Activated CD8-positive, alpha-beta memory T cell treated with anti-CD3 and anti-CD28 coated beads for 1 hour (primary cell): Measurements from ENCODE around the gene IQCE.
"Not testable (repeated sequence)": the region's sequence is repeated elsewhere in the genome, so short reads cannot be mapped to it uniquely, and the experiment has no call there.

Experiments
- DNase-seq, 2 donors: peaks; one replicate each; pipeline ENCODE4 v3.0.0-alpha.2; 2020; ENCODE audit warnings: low read depth in 1 of 2; ENCODE audit errors: extremely low read depth in 1 of 2

The IQCE gene

DNA sequence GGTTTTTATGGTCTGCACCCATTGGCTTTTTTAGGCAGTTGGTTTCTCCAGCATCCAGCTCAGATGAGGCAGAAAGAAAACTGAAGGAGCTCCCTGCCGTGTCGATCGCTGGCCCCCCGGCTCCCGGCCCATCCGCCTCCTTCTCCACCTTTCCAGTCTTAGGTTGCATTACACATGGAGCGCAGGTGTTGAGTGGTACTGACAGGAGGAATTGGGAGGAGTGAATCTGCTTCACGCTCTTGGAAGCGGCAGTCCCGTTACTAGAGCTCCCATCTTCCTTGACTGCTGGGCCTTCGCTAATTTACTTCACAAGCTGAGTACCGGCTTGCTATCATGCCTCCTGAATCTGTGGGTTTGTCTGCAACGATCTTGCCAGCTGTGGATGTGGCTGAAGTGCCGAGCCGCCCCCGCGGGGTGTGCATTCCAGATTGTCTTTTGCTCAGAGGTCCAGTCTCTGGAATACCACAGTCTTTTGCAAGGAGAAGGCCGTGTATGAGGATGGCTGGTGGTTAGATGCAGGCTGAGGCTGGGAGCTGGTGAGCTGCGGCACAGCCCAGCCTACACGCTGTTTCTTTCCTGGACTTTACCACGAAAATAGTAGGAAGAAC, 17.1 kb downstream of the IQCE start:
- no peak for DNase-seq

DNA sequence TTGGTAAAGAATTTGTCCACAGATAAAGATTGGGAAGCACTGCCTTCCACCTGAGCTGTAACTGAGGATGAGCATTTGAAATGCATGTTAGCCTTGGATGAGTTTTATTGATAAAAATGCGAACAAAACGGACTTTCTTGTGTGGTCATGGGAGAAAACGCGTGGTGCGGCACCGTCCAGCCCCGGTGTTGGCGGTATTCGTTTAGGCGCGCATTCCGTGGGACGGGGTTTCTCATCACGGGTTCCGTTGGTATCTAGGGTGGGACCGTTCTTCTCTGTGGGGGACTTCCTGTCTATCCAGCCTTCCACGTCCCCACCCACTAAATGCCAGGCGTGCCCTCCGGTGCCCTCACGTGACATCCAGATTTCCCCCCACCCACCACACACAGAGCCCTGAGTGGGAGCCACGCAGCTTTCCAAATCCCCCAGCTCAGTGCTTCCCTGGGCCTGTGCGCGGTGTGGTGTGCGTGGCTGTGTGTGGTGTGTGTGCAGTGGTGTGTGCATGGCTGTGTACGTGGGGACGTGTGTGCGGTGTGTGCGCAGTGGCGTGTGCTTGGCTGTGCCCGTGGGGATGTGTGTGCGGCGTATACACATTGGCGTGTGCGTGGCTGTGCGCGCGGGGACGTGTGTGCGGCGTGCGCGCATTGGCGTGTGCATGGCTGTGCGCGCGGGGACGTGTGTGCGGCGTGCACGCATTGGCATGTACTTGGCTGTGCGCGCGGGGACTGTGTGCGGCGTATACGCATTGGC, 18.1 kb downstream of the IQCE start:
- no peak for DNase-seq

DNA sequence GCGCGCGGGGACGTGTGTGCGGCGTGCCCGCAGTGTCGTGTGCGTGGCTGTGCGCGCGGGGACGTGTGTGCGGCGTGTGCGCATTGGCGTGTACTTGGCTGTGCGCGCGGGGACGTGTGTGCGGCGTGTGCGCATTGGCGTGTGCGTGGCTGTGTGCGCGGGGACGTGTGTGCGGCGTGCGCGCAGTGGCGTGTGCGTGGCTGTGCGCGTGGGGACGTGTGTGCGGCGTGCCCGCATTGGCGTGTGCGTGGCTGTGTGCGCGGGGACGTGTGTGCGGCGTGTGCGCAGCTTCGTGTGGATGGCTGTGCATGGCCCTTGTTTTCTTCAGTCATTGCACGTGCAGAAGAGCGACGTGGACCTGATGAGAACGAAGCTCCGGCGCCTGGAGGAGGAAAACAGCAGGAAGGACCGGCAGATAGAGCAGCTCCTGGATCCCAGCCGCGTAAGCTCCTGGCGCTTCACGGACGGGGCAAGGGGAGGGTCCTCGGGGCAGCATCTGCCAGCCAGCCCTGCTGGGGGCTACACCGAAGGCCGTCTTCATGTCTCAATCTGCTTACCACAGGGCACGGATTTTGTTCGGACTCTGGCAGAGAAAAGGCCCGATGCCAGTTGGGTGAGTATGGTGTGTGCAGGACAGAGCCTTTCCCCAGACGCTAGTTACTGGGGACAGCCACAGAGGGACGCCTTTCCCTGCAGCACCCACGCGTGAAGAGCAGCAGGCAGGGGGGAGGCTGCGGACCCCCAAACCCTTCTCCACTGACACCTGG, 19.3 kb downstream of the IQCE start:
- DNase-seq: no peak

DNA sequence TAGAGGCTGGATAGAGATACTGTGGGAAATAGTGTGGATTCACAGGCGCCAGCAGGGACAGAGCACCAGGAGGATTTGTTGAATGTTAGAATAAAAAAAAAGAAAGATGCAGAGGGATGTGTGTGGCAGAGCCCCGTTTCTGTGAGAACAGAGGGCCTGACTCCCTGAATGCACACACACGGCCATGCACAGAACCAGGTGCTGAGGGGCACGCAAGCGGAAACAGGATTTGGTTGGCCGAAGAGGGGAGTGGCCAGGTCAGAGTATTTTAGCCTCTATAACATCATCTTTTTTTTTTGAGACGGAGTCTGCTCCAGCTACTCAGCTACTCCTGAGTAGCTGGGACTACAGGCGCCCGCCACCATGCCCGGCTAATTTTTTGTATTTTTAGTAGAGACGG, 21.9 kb downstream of the IQCE start:
- no peak for DNase-seq

DNA sequence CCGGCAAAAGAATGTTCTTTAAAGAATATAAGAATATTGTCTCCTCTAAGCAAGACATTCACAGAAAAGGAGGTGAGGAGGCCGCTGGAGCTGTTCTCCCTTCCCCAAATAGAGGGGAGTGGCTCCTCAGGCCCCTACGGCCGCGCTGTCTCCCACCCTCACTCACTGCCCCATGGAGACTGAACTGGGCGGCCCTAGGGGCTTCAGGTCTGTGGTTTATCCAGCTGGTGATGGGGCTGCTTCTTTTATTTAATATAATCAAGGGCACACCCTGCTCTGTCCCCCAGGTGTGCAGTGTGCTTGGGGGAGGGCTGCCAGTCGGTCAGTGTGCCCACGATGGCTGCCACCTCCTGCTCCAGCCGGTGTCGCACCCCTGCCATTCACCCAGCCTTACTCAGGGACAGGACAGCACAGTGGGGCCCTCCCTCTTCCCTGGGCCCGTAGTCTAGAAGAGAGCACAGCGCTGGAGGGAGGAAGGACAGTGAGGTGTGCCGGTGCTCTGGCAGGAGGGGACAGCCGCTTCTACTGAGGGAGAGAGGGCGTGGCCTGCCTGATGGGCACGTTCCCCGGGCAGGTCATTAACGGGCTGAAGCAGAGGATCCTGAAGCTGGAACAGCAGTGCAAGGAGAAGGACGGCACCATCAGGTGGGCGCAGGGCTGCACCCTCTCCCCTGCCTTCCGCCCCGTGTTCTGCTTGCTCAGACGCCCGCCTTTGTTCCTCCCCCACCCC, 23.4 kb downstream of the IQCE start:
- no peak for DNase-seq

DNA sequence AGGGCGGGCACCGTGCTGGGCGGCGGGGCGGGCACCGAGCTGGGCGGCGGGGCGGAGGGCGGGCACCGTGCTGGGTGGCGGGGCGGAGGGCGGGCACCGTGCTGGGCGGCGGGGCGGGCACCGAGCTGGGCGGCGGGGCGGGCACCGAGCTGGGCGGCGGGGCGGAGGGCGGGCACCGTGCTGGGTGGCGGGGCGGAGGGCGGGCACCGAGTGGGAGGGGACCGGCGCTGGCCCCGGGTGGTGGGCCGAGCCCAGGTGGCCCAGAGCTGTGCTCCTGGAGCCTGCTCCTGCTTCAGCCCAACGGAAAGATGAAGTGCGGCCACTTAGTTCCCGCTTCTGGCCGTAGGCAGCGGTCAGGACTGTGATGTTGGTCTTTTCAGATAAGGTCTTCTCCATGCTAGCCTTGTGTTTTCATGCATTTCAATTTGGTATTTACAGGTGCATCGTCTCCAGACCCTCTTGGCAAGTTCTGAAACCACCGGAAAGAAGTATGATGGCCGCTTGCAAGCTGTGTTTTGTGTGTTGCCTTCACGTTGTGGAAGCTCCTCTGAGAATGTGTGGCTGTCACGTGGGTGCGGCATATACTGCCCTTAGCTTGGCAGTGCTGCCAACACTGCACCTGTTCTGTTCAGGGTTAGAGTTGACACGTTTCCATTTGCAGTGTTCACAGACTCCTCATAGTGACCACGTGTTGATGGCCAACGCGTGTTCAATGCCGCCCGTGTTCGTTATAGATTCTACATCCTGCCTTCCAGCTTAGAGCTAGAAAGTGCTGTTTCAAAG, 25.2 kb downstream of the IQCE start:
- DNase-seq: no peak

DNA sequence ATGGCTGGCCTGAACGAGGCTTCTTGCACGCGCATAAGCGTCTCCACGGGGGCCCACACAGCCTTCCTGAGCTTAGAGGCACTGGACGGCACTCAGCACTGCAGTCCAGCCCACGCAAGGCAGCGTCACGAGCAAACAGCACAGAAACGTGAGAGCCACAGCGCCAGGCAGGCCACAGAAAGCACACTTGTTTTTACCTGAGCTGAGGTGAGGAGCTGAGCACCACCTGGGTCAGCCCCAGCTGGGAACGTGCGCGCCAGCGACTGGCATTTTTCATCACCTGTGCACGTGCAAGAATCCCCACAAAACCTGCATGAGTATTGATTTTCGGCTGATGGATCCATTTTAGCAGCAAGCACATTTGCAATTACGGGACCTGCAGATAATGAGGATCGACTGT, 26.7 kb downstream of the IQCE start:
- DNase-seq: no peak

DNA sequence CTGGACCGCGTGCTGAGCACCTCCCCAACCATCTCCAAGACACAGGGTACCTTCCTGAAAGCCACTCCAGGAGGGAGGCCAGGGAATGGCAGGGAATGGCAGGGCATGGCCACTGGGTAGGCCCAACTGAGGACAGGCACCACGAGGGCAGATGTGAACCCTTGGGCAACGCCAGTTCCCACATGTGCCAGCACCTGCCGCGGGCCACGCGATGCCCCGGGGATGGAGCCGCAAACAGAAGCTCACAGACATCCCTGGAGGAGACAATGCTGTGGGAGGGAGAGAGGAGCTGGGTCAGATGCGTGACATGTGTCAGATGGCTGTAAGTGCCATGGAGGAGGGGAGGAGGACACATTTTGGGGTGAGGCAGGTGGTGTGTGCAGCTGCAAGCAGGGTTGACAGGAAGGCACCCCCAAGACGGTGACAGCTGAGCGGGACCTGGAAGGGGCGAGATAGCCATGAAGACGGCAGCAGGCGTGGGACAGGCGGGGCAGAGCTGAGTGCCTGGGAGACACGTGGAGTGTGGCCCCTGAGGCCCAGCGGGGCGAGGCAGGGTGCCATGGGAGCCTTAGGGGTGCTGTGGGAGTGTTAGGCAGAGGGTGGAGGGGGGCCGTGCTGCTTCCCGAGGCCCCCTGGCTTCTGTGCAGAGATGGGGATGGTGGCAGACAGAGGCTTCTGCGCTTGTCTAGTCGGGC, 27.7 kb downstream of the IQCE start:
- no peak for DNase-seq

DNA sequence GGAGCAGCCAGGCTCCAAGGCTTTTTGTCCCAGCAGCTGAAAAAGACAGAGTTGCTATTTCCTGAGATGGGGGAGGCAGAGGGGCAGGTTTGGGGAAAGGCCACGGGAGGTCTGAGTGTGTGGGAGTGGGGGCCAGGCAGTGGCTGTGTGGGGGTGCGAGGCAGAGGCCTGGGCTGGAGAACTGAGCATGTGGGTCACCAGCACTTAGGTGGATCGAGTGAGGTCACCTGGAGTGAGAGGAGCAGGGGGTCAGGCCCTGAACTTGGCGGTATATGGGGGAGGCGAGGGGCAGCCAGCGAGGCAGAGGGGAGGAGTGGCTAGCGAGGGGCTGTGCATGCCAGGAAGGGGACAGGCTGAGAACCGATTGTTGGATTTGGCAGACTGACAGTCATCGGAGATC, 28.4 kb downstream of the IQCE start:
- no peak for DNase-seq

DNA sequence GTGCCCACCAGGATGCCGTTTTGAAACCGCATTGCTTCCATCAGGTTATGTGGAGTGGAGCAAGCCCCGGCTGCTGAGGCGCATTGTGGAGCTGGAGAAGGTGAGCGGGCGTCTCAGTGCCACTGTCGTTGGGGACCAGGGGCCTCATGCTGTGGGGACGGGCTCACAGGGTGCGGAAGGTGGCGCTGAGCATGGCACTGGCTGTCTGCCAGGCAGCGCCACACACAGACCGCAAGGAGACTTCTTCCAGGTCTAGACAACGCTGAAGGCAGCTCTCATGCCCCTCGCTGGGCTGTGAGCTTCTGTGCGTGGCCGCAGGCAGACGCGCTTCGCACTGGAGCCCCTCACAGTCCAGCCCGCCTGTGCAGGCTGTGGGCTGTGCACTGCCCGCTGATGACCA, 29.0 kb downstream of the IQCE start:
- DNase-seq: no peak

DNA sequence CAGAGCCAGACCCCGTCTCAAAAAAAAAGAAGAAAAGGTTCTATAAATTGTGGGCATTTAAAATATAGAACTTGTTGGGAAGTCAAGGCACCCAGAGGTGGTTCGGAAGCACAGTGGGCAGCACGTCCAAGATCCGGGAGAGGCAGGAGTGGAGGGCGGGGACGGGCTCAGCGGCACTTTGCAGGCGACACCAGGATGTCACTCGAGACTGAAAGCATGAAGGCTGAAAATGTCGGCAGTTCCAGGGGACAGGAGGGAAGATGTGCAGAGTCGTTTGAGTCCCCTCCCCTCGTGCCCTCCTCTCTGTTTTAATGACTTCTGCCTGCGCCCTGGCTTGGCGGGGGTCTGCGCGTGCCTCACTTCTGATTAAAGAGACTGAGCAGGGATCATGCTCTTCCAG, 30.6 kb downstream of the IQCE start:
- DNase-seq: no peak

DNA sequence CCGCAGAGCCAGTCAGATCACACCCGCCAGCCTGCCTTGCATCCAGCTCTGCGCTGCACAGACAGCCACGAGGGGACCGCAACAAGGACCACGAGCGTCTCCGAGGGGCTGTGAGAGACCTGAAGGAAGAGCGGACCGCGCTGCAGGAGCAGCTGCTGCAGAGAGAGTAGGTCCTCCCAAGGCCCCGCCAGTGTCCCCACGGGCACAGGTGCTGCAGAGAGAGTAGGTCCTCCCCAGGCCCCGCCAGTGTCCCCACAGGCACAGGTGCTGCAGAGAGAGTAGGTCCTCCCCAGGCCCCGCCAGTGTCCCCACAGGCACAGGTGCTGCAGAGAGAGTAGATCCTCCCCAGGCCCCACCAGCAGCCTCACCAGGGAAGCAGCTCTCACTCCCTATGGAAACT, 31.2 kb downstream of the IQCE start:
- not testable (repeated sequence) for DNase-seq

DNA sequence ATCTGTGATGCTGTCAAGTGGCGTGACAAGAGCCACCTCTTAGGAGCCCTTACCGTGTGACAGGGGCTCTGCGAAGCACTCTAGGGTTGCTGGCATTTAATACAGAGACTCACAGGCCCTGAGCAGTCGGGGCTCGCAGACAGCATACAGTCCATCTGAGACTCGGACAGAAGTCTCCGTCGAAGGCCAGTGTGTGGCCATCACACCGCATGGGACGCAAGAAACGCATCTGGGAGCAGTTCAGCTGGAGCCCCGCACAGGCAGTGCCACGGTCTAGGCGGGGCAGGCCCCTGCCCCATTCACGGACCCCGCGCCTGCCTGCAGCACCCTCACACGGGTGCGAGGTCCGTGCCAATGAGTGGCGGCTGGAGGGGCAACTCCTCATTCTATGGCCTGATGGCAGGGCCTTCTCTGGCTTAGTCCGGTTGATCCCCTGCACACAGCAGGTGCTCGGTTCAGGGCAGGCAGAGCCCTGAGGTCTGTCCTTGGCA, 33.6 kb downstream of the IQCE start:
- DNase-seq: no peak

DNA sequence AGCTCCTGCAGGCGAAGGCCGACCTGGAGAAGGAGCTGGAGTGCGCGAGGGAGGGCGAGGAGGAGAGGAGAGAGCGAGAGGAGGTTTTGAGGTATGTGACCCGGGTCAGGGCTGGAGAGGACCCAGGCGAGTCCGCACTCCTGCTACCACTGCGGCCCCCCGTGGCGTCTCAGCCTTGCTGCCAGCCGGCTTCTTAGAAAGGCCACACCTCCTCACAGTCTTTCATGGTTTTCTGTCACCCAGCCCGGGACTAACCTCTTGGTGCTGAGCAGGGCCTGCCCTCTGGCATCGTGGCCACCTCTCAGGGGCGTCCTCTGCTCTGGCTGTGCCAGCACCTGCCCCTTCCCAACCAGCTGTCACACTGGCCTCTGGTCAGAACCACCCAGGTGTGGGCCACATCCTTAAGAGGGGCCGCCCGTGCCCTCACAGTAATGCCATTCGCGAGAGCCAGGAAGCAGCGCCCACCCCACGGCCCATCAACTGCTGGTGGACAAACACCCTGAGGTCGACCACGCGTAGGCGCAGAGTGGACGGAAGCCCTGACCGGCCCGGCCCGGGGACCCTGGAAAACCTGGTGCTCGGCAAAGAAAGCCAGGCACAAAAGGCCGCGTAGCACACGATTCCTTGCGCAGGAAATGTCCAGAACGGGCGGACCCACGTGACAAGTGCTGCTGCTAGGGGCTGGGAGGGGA, 34.4 kb downstream of the IQCE start:
- no peak for DNase-seq

DNA sequence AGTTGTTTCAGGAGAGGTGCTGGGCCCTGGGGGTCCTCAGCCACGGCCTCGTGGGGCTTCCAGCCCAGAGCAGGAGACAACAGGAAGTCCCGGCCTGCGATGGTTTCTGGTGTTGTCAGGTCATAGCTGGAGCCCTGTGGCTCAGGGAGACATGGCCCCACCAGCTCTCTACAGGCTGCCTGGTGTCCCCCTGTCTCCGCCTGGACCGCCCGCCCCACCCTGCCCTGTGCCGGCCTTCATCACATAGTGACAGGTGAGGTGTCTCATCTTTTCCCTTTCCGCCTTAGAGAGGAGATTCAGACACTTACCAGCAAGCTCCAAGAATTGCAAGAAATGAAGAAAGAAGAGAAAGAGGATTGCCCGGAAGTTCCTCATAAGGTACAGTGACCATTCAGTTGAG, 35.8 kb downstream of the IQCE start:
- DNase-seq: no peak

DNA sequence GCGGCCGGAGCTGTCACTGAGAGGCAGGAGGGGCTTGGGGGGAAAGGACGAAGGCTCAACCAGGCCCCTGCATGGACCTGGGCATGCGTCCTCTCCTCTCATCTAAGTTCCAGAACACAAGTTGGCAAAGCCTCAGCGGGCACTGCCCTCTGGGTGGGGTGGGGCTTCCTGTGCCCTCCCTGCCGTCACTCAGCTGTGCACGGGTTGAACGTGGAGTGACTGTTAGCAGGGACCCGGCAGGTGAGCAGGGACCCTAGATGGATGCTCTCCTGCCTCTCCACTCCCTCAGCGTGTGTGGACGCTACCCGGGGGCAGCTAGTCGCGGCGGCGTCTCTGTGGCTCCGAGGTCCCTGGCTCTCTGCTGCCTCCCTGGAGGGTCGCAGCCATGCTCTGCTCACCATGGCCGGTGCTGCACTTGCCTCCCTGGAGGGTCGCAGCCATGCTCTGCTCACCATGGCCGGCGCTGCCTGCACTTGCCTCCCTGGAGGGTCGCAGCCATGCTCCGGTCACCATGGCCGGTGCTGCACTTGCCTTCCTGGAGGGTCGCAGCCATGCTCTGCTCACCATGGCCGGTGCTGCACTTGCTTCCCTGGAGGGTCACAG, 36.6 kb downstream of the IQCE start:
- no peak for DNase-seq

DNA sequence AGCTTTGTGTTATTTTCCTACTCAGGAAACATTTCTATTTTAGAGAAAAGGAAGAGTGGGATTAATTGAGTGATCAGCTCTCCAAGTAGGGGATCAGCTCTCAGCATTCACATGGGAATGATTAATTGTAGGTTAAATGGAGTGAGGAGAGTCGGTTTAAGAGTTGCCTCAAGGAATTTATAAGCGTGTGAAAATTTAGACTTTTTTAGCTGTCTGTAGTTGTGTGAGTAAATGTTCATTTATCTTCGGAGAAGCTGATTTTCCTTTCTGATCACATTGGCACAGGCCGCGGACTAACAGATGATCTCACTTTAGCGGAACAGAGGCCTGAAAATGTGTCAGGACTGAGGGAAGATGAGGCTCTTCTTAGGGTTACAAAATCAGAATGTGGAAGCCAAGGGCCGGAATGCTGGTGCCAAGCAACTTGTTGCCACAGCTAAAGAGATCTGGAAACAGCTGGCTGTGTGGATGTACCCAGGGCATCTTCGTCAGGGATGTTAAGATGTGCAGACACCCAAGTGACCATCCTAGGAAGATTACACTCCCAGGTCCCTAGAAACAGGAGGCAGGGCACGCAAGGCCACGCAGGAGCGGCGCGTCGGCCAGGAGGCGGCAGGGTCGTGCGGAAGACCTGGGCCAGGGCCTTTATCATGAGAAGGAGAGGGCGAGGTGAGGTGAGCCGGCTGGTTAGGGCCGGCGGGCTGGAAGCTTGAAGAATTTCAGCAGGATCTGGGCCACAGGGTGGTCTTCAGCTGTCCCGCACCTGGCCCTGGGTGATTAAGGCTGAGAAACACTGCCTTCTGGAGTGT, 37.9 kb downstream of the IQCE start:
- DNase-seq: no peak

DNA sequence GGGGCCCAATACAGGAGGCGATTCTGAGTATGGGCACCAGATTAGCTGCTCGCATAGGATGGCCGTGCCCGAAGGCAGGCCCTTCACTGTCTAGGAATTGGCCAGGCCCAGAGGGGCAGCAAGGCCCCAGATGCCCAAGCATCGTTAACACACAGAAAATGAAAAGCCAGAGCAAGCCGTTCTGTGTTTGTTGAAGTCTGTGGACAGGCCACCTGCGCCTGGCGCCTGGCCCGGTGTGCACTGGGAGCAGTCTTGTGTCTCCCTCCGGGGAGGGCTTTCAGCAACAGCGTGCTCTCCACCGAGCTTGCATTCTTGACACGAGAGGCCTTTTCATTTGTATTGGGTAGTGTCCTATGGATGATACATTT, 38.5 kb downstream of the IQCE start:
- no peak for DNase-seq
